NOMO-1 treated with DMSO at 0.1 percent for 48 hours (cell line): ENCODE measurements around the gene GARS1.
A peak's percentile ranks its signal among the peaks of the same experiment; 100 is the strongest.
"Not testable (repeated sequence)": the region's sequence is repeated elsewhere in the genome, so short reads cannot be mapped to it uniquely, and the experiment has no call there.

ENCODE experiments used
- DNase-seq: peaks from one replicate; lab custom pipeline; 2025; ENCODE audit not compliant: unreplicated experiment; lab: John Stamatoyannopoulos, UW

Gene GARS1

DNA sequence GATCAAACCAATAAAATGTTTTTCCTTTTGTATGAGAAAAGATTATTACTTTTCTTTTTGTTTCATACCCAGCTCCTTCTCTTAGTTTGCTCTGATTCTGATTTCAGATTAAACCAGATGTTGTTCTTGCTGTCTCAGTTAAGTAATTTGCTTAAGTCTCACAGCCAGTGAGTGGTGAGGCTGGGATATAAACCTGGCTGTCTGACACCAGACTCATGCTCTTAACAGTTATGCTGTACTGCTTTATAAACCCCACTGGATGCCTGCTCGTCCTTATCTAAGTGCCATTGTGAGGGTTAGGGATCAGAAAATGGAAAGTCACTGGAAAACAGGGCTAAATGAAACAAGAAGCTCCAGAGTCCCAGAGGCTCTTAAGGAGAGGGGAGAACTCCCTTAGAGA, 24.3 kb downstream of the GARS1 start:
- DNase-seq: no peak

DNA sequence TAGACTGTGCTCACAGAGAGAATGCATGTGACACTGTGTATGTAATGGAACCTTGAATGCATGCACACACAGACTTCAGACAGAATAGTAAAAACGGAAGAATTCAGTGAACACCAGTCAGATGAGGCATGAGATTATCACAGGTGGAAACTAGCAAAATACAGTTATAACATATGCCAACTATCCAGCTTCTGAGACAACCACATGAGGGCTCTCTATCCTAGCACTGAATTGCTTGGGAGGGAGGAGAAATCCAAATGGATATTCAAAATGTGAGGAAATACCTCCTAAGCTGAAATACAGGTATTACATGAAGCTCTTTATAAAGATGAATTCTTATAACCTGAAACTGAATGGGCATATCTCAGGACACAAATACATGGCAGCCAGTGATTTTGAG, 30.6 kb downstream of the GARS1 start:
- no peak for DNase-seq

DNA sequence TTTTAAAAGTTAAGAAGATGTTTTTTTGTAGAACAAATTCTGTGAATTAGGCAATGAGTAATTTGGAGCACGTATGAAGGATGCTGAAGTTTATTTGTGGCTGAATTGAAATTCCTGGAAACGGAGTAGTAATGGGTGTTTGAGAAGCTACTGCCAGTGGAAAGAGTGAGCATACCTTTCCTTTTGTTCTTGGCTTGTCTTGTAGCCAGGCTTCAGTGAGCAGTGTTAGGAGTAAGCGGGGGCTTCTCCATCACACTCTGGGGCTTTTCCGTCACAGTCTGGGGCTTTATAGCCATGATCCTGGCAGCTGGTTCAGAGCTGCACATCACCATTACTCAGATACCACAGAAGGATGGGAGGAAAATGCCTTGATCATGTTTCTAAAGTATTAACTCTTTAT, 32.3 kb downstream of the GARS1 start:
- no peak for DNase-seq

DNA sequence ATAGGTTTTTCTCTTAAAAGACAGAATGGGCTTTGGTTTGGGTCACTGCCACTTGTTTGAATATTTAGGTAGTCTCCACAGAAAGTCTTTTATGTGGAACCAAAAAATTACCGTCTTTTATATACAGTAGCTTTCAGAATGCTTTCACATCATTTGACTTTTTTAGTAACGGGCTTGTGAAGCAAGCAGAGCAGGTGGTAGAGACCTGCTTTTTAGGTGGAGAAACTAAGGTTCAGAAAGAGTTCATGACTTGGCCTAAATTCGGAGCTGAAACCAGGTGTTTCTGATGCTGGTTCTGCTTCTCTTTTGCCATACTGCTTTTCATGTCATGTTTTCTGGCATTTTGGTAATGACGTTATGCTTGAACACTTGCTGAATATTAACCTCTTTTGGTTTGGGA, 36.3 kb downstream of the GARS1 start:
- no peak for DNase-seq

DNA sequence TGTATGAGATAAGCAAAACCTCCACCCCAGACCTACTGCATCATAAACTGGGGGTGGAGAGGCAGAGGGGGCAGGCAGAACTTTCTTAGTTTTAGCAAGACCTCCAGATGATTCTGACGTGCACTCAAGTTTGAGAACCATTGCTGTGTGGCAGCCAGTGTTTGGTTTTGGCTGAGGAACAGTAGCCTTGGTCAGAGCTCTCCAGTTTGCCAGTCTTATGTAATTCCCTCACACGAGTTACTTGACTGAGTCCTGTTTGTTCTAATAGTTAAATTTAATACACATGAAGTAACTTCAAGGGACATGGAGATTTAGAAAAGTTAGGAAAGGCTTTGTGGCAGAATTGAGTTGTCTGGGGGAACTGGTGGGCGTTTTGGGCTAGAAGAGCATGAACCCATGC, 38.5 kb downstream of the GARS1 start:
- no peak for DNase-seq

DNA sequence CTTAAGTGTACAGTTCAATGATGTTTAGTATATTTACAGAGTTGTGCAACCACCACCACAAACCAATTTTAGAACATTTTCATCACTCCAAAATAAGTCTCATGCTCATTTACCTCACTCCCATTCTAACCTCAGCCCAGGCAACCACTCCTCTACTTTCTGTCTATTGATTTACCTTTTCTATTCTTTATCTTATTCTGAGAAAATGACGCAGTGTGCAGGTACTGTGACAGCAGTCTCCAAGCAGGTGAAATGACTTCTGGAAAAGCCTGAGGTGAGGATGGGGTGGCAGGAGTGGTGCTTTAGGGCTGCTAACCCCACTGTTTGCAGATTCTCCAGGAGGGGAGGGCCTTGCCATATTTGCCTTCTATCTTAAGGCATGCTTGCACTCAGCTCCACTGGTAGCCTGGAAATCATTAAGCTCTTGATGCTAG, 39.5 kb downstream of the GARS1 start:
- peak; percentile 3 for DNase-seq

DNA sequence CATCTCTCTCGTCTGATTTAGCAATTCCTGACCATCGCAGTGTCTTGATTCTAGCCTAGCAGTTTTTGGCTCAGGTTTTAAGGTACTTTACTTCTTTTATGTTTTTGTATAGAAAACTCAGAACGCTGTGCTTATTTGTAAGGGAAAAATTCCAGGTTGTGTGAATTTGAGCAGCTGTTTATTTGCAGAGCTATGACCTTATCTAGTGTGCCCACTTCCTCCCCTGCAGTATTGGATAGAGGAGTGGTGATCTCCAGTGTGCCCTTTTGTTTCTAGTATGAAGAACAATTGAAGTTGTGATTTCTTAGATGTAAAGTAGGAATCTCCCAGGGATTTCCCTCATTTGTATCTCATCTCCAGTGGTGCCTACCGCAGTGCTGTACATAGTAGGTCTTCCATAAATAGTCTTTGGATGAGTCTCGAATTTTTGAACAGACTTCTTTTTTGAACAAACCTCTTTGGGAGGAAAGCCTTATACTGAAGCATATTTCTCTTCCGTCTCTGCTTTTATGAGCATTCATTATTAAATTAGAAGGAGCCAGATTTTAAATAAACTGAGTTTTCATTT, 40.0 kb downstream of the GARS1 start:
- no peak for DNase-seq

DNA sequence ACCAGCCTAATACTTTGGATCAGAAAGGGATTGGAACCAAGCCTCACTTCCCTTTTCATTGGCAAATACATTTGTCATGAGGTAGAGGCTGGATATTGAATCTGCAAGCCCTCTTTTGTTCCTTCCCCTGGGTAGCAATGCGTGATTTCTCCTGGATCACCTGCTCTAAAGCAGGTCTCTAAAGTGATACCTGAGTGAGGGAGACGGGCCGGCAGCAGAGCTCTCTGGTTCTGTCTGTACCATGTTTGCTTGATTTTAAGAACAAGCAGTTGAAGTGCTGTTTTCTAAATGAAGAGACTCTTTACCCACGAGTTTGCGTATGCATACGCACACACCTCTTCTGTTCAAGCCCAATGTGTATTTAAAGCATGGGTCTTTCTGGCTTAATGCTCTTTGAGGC, 41.1 kb downstream of the GARS1 start:
- no peak for DNase-seq

DNA sequence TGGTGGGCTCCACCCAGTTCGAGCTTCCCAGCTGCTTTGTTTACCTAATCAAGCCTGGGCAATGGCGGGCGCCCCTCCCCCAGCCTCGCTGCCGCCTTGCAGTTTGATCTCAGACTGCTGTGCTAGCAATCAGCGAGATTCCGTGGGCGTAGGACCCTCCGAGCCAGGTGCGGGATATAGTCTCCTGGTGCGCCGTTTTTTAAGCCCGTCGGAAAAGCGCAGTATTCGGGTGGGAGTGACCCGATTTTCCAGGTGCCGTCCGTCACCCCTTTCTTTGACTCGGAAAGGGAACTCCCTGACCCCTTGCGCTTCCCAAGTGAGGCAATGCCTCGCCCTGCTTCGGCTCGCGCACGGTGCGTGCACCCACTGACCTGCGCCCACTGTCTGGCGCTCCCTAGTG, 47.6 kb downstream of the GARS1 start:
- DNase-seq: not testable (repeated sequence)

DNA sequence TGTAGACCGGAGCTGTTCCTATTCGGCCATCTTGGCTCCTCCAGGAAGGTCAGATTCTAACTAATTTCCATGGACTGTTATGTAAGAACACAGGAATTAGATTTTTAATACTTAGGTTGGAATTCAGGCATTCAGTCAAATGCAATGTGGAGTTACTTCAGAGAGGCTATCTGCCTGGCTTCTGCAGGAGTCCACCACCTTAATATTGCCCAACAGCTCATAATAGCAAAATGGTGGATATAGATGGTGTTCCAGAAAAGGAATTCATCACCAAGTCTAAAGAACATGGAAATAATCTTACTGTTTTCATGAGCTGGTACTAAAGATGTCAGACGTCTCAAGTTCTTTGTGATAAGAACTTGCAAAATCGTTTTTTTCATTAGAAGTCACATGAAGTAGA, 48.1 kb downstream of the GARS1 start:
- DNase-seq: no peak

DNA sequence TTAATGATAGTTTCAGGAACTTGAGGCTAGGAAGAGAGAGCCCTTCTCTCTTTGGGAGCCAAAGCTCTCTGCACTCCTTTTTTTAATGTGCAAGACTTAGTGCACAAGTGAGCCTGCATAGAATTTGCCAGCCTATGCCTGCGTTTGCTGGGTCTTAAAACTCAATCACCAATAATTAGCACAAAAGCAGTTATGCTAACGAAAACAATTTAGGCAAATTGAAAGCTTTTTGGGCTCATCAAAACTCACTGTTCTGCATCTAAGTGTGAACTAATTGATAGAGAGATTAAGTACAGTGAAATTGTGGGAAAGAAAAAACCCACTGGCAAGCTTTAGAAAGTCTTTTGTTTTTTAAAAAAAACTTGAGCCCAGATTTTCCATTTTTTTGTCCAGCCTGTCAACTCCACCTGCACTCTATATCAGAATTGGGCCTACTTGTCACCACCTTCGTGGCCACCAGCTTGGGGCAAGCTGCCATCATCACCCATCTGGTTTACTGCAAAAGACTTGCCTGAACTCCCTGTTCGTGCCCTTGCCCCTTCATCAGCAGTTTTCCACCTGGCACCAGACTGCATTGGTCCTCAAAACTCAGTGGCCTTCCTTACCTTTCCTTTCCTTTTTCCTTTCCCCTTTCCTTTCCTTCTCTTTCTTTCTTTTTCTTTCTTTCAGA, 49.7 kb downstream of the GARS1 start:
- no peak for DNase-seq

DNA sequence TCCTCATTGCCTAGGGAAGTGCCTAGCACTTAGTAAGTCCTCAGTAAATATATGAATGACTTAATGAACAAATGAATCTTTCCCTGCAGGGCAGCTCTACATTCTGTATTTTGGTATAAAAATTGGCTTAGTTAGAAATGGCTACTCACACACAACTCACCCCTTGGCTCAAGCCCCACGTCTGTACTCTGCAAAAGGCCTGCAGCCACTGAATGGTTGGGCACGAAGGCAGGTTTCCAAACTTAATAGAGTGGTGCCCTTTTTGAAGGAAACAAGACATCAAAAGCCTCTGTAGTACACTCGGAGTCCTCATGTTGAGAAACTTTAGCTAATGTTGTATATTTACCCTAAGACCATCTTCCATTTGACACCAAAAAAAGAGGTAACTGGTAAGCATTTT, 51.0 kb downstream of the GARS1 start:
- no peak for DNase-seq

DNA sequence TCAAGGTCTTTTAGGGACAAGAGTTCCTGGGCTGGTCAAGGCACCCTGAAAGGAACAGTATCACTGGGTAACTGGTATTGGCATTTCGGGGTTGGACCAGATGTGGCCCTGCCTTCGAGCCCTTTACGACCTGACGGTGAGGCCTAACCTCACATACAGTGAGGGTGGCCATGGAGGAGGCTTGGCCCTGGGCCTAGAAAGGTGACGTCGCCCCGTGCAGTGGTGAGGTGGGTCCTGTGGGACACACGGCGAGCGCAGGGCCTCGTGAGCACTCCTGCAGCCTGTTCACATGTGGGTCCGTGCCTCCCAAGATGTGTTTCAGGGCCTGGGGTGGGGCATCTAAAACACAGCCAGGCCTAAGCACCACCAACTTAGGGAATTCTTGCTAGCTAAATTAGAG, 51.5 kb downstream of the GARS1 start:
- no peak for DNase-seq

DNA sequence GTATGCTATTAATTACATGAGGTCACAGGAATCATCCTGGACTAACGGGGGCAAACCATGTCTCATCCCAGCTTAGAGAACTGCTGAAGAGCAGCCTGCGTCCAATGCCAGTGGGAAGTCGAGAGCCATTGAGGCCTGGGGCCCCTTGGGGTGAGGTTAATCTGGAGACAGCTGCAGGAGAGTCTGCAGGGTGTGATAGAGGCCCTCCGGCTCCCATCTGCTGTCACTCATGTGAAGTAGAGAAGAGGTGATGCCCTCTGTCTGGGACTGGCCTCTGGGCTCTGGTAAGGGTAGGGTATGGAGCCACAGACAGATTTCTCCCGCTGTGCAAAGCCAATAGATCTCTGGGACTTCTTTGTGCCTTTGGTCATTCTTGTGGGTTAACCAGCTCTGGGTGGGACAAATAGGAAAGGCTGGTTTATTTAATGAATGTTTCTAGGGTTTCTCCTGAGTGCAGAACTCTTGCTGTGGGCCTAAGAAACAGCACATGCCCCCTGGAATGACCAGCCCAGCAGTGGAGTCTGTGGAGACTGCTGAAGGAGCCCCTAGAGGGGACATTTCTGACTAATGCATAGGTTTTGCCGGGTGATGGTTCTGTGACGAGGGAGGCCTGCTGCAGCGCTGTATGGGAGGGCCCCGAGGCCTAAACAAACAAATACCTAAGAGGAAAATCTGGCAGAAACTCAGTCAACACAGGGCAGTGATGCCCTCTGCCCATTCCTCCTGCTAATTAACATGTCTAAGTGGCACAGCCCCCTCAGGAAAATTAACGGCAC, 53.1 kb downstream of the GARS1 start:
- DNase-seq: no peak

DNA sequence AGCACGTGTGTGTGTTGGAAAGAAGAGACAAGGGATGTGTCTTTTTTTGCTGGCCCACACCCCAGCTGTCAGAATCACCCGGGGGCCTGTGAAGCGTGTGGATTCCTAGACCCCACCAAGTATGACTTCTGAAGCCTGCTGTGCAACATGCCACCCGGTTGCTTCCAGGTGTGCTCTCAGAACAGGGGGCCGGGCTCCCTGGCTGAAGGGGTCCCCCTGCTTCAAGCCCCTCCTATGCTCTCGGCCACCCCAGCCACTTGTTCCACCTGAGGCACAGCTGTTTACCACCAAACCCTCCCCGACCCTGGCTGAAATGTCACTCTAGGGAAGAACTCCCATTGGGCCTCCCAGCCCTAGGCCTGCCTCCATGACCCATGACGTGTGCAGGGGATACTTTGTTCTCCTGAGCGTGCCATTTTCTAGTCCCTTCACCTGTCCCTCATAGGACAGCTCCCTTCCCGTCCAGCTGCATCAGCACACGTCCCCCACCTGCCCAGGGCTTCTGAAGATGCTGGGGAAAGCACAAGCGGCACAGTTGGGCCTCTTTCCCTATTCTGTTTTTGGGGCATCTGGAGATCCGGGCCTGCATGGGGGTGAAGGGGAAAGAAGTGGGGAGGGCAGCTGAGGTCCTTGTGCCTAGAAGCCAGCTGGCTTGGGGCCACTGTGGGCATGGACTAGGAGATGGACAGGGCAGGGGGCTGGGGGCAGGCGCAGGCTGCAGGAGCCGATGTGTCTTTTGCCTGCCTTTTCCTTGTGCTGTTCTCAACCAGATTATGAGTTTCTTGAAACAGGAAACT, 54.3 kb downstream of the GARS1 start:
- no peak for DNase-seq

DNA sequence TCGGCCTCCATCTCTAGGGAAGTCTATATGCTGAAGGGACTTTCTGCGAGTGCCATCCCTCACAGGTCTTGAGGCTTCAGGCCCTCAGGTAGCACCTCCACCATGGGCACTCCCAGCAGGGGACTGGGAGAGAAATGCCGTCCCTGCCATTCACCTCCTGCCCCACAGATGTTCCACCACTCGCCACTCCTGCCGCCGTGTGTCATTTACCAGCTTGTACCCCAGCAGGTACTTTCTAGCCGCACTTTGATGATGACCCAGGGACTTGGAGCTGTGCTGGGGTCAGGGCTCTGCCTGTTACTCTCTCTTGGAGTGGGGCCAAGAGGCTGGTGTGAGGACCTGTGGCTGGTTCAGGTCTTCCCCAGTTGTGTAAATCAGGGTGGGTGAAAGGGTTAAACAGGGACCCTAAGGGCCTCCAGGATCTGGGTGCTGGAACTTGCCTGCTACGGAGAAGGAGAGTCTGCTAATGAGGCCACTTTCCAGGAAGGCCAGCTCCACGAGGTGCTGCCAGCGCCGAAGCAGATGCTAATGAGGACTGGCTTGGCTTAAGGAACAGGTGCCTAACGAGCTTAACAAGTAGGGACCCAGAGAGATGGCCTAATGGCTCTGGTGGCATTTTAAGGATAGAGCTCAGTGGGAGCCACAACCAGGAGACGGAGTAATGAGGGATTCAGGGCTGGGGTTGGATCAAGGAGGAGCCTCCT, 55.2 kb downstream of the GARS1 start:
- no peak for DNase-seq

DNA sequence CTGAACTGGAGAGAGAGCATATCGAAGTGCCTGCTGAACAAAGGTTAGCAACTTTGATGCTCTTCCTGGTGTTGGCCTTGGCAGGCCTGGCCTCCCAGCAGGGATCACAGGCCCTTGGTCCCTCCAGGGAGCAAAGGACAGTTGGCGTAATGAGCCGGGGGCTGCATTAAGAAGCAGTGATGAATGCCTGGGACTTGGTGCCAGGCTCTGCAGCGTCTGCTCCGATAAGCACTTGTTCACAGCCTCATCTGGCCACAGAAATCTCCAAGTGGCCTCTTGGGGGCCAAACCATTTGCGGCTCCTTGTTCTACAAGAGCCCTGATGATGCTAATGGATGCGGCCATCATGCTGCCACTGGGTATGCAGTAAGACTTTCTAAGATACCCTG, 55.7 kb downstream of the GARS1 start:
- DNase-seq: no peak

DNA sequence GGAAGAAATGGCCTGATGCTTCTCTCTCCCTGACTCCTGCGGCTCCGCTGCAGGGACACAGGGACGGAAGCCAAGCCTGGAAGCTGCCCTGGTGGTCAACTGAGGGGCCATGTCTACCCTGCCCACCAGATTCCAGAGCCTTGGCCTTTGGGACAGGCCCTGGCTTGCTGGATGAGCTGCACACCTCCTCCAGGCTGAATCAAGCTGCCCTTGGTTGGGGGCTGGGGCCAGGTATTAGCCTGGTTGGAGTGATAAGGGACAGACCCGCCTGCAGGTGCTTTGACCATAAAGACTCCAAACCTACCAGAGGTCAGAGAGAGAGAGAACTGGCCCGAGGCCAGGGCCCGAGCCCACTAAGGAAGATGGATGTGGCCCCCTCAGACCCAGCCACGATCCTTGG, 57.5 kb downstream of the GARS1 start:
- DNase-seq: no peak

DNA sequence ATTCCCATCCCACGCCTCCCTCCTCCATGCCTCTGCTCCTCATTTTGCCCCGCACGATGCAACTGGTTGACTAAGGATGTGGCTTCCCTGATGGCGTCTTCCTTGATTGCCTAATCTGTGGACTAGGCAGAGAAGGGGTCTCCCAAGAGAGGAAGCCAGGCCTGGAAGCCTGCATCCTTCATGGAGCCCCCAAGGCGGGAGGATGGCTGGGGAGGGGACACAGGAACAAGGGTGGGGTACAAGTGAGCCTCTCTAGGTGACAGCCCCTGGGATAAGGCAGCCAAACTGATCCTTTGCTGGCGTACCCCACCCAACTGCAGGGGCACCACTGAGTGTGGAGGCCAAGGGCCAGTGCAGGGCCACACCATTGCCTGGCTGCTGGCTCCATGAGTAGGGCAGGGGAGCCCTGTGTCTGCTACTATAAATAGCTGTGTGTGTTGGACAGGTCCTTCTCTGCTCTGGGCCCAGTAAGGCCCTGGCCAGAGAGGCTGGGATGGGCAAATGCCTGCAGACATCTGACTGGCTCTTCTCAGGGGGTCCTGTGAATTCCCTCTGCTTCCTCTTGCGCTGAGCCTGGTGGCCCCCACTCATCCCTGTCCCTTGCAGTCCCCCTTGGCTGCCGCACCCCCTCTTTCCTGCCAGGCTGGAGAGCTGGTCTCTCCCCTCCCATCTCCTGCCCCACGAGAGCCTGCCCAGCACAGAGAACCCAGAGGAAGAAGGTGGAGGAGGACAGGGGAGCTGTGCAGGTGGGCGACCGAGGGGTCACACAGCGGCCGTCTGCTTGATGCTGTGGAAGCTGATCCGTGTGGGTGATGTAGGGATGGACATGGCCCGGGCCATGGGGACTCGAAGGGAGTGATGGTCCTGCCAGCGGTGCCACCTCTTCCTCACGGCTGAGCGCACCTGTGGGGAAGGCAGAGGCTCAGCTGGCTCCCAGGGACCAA, 58.3 kb downstream of the GARS1 start:
- DNase-seq: no peak
